Esophagus squamous epithelium (tissue), 5 donors: ENCODE measurements around the gene GALK1. TPM values are rescaled to one million over a fixed set of nuclear protein-coding genes. Genes with fewer than 3 reads are reported as not detected.

ENCODE experiments used
- DNase-seq: peaks from one replicate; lab custom pipeline; 2025; lab: John Stamatoyannopoulos, UW
- H3K27ac ChIP-seq, 4 donors: fragments of 200-600 bp; sonication (generic); one replicate each; pipeline ENCODE4 v1.5.1; 2016 to 2019; ENCODE audit warnings: mild to moderate bottlenecking in 1 of 4
- H3K27me3 ChIP-seq, 4 donors: fragments of 200-600 bp; sonication (generic); 1 replicate in 3 of 4; 2 replicates in 1 of 4; pipeline versions ENCODE4 v1.5.1 to v1.6.0; 2017 to 2021; ENCODE audit warnings: antibody characterized with exemption in 1 of 4
- H3K36me3 ChIP-seq, 3 donors: fragments of 200-600 bp; sonication (generic); one replicate each; pipeline ENCODE4 v1.5.1; 2016 to 2019
- H3K4me1 ChIP-seq, 3 donors: fragments of 200-600 bp; sonication (generic); one replicate each; pipeline ENCODE4 v1.5.1; 2017 to 2019
- H3K4me3 ChIP-seq, 4 donors: fragments of 200-600 bp; sonication (generic); 1 replicate in 3 of 4; 2 replicates in 1 of 4; pipeline ENCODE4 v1.5.1; 2016 to 2019; ENCODE audit warnings: mild to moderate bottlenecking in 2 of 4, moderate library complexity in 1 of 4
- H3K9me3 ChIP-seq, 3 donors: fragments of 200-600 bp; sonication (generic); one replicate each; pipeline ENCODE4 v1.5.1; 2016 to 2019
- CTCF ChIP-seq, 6 experiments: fragments of 450-650 bp in 4 of 6; fragments of 200-600 bp in 2 of 6; sonication (generic) in 2 of 6; IDR thresholded peaks; one replicate each; pipeline ENCODE4 v1.5.1; 2016 to 2019; ENCODE audit warnings: antibody characterized with exemption in 6 of 6, mild to moderate bottlenecking in 4 of 6, moderate library complexity in 4 of 6
- POLR2A ChIP-seq, 4 donors: fragments of 450-650 bp; IDR thresholded peaks; one replicate each; pipeline ENCODE4 v1.6.1; 2017; ENCODE audit warnings: antibody characterized with exemption in 4 of 4, mild to moderate bottlenecking in 4 of 4, moderate library complexity in 3 of 4
- WGBS, 2 donors: methylation state at CpG; one replicate each; pipeline ENCODE4 v1.1.5; 2018; 5-methylcytosine and 5-hydroxymethylcytosine counted together
- intact Hi-C: fragments of 100-400 bp; cut with DNase I; formaldehyde crosslinking; loops from one replicate; pipeline ENCODE4 v1.15.0; 2022
- total RNA-seq, 4 donors: library from RNA; depleted of rRNA; stranded (reverse); fragments of >200 nt; gene quantifications; one replicate each; pipeline ENCODE4 v1.1.0, GENCODE V29; 2016
- donor health status: DM: yes; HTN: yes; CAD: no.

Gene GALK1
- total RNA-seq, 4 donors from 2014 or later, result 16.4 to 30.9 (median 20.2) TPM

- H3K27me3 ChIP-seq, result no peaks in the 10 kb centered on the region
- H3K27ac ChIP-seq, result no peak overlapping the region
- peaks cover 0 to 5% (median 0%) of the 10 kb centered on the region in 3 donors for H3K4me1 ChIP-seq
- no peak overlapping the region for H3K4me3 ChIP-seq
- DNase-seq, result no peak
- H3K9me3 ChIP-seq, result no peaks in the 10 kb centered on the region
- no peak for TF ChIP-seq CTCF (IDR thresholded peaks at IDR 0.05)
- no peak for TF ChIP-seq POLR2A (IDR thresholded peaks at IDR 0.05)
- peaks cover 19 to 99% (median 40%) of the 10 kb centered on the region in 3 donors for H3K36me3 ChIP-seq
- intact Hi-C loops, result no loop called here
- WGBS, 2 donors, result 80 to 89% methylated on average over 8 to 25 of the region's 31 CpGs
These were observed 33.1 kb downstream of the GALK1 start for GRCh38 chr17:75731716-75732498.

GRCh38 chr17:75731086-75731715 lies 33.8 kb downstream of the GALK1 start:
- Histone ChIP-seq H3K4me3 (no peak overlapping the region), H3K27ac (no peak overlapping the region), H3K36me3 (peaks cover 20 to 99% (median 38%) of the 10 kb centered on the region in 3 donors), H3K27me3 (no peaks in the 10 kb centered on the region), H3K9me3 (no peaks in the 10 kb centered on the region), H3K4me1 (peaks cover 0 to 5% (median 0%) of the 10 kb centered on the region in 3 donors)
- no peak for DNase-seq
- intact Hi-C loops, result no loop called here
- WGBS, 2 donors, result 100% methylated on average over 1 of the region's 26 CpGs; no CpG with 5 or more reads in 1 of the 2 donors
- TF ChIP-seq CTCF (IDR thresholded peaks at IDR 0.05) (no peak), POLR2A (IDR thresholded peaks at IDR 0.05) (no peak)

GRCh38 chr17:75730065-75730464 lies 34.9 kb downstream of the GALK1 start:
- no peaks in the 10 kb centered on the region for H3K27me3 ChIP-seq
- WGBS, 2 donors, result 73 to 82% methylated on average over 10 to 13 of the region's 24 CpGs
- intact Hi-C loops, result no loop called here
- peaks cover 0 to 7% (median 0%) of the 10 kb centered on the region in 3 donors for H3K4me1 ChIP-seq
- no peak for TF ChIP-seq CTCF (IDR thresholded peaks at IDR 0.05)
- TF ChIP-seq POLR2A (IDR thresholded peaks at IDR 0.05), result no peak
- H3K36me3 ChIP-seq, result peaks cover 25 to 99% (median 42%) of the 10 kb centered on the region in 3 donors
- DNase-seq, result no peak
- H3K27ac ChIP-seq, result no peak overlapping the region
- H3K4me3 ChIP-seq, result no peak overlapping the region
- no peaks in the 10 kb centered on the region for H3K9me3 ChIP-seq

- intact Hi-C loops, result no loop called here
- peaks cover 32 to 99% (median 43%) of the 10 kb centered on the region in 3 donors for H3K36me3 ChIP-seq
These were observed 35.6 kb downstream of the GALK1 start for GRCh38 chr17:75729351-75729750.

More at GRCh38 chr17:75729351-75729750, 35.6 kb downstream of the GALK1 start:
- H3K27me3 ChIP-seq, result peaks cover 0 to 2% (median 0%) of the 10 kb centered on the region in 4 donors
- 80 to 88% methylated on average over 4 of the region's 7 CpGs for WGBS, 2 donors
- H3K4me1 ChIP-seq, result peaks cover 0 to 10% (median 5%) of the 10 kb centered on the region in 3 donors
- TF ChIP-seq CTCF (IDR thresholded peaks at IDR 0.05) (no peak), POLR2A (IDR thresholded peaks at IDR 0.05) (no peak)
- no peak for DNase-seq
- H3K27ac ChIP-seq, result no peak overlapping the region
- H3K4me3 ChIP-seq, result no peak overlapping the region
- H3K9me3 ChIP-seq, result no peaks in the 10 kb centered on the region
